ENCODE data around the gene RAB1A.

DNA sequence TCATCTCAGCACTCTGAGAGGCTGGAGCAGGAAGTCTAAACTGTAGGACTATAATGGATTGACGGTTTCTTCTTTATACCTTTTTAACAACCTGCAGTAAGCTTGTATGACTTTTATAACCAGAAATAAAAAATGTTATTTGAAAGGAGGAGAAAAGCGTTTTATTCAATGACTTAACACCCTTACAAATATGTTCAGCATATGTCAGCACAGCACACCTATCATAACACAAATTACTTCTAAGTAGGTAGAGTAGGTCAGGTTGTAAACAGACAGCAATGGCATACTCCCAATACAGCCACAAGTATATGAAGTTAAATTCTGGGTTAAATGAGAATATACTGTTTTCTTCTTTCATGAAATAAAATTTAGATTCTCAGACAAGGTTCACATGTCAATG is 16.1 kb downstream of the RAB1A start:
- no peak for TF ChIP-seq CTCF (IDR thresholded peaks at IDR 0.05)
- TF ChIP-seq POLR2A (IDR thresholded peaks at IDR 0.05): no peak
